IMR-90 (cell line): ENCODE measurements around the gene HEATR9. TPM values are rescaled to one million over a fixed set of nuclear protein-coding genes. Genes with fewer than 3 reads are reported as not detected.

ENCODE experiments used
- CEBPB ChIP-seq: IDR thresholded peaks from 2 replicates; pipeline ENCODE4 v1.6.1; 2012; ENCODE audit warnings: low read depth, low read length, improper control_type of control experiment
- CHD1 ChIP-seq: IDR thresholded peaks from 2 replicates; pipeline ENCODE4 v1.6.1; 2012; ENCODE audit warnings: low read depth, low read length, improper control_type of control experiment
- MXI1 ChIP-seq: IDR thresholded peaks from 2 replicates; pipeline ENCODE4 v1.6.1; 2012; ENCODE audit warnings: low read depth, mild to moderate bottlenecking, low read length, moderate library complexity, borderline replicate concordance
- RFX5 ChIP-seq: IDR thresholded peaks from 2 replicates; pipeline ENCODE4 v1.8.0; 2012; ENCODE audit warnings: low read depth, mild to moderate bottlenecking, low read length, moderate library complexity
- polyA plus RNA-seq, 3 experiments: library from polyadenylated mRNA; depleted of rRNA; stranded (reverse); fragments of >200 nt; gene quantifications; 2 replicates each; pipeline ENCODE4 v1.2.3, GENCODE V29; 2012; ENCODE audit warnings: low replicate concordance in 1 of 3
- total RNA-seq: library from RNA; depleted of rRNA; stranded (reverse); fragments of >200 nt; gene quantifications from 2 replicates; pipeline ENCODE4 v1.2.3, GENCODE V29; 2012
- TF ChIP-seq, protein P1 (sequence below): fragments of 150-350 bp; IDR thresholded peaks from 2 replicates; pipeline ENCODE4 v1.6.1; 2016; ENCODE audit warnings: low read depth, mild to moderate bottlenecking, low read length, moderate library complexity, borderline replicate concordance

HEATR9 gene
- total and polyA plus RNA-seq, 2 of the 4 experiments (the other 2 are of a cell fraction) = not detected

DNA sequence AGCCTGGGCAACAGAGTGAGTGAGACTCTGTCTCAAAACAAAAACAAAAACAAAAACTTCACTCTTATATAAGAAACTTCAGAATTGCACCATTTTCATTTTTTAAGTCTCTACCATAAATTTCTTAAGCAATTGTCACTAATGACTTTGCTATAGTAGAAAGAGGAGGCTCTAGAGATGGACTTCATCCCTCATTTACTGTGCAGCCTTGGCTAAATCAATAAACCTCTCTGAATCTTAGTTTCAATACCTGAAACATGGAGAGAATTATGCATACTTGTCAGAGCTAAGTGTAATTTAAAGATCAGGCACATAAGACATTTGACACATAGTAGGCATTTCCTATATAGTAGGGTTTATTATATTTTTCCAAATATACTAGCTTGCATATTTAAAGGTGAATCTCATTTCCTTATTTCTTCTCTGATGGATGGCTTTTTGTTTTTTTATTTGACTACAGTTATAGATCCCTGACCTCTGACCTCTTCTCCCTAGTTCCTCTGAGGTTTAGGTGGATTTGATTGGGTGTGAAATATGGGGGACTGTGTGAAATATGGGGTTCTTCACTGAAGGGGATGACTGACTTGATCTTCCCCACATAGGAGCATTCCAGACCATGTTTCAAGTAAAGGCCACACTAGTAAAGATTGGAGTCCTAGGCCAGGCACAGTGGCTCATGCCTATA lies 8.8 kb upstream of the HEATR9 start (continued):
- TF ChIP-seq, protein P1, sequence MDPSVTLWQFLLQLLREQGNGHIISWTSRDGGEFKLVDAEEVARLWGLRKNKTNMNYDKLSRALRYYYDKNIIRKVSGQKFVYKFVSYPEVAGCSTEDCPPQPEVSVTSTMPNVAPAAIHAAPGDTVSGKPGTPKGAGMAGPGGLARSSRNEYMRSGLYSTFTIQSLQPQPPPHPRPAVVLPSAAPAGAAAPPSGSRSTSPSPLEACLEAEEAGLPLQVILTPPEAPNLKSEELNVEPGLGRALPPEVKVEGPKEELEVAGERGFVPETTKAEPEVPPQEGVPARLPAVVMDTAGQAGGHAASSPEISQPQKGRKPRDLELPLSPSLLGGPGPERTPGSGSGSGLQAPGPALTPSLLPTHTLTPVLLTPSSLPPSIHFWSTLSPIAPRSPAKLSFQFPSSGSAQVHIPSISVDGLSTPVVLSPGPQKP = no peak
- TF ChIP-seq CEBPB (no peak), MXI1 (no peak), CHD1 (no peak), RFX5 (no peak)
